ENCODE data around the gene NFIA. TPM values are rescaled to one million over a fixed set of nuclear protein-coding genes. Genes with fewer than 3 reads are reported as not detected.
A peak's percentile ranks its signal among the peaks of the same experiment; 100 is the strongest.

Gene NFIA
- total and polyA plus RNA-seq, 2 of the 13 experiments (the other 11 are each of a cell fraction or from before 2014, with no cell fraction given): 14.7 to 28.5 TPM

GRCh38 chr1:61450454-61450853, 368.1 kb downstream of the NFIA start (continued):
- TF ChIP-seq SKIL (CRISPR knock-in tag; IDR thresholded peaks at IDR 0.05; ENCODE audit: borderline replicate concordance): peak; percentile 64
- TF ChIP-seq GABPA (IDR thresholded peaks at IDR 0.05; ENCODE audit: low read depth, low read length): no peak
- TF ChIP-seq GABPA (CRISPR knock-in tag; IDR thresholded peaks at IDR 0.05; ENCODE audit: low read depth): peak; percentile 60
- 0 out of 2 replicates have a peak, but pooled peaks have one; percentile 5 for TF ChIP-seq CEBPG (CRISPR knock-in tag; IDR thresholded peaks at IDR 0.05)
- peak; percentile 80; the same call in 1 of the 2 replicates for TF ChIP-seq SOX5 (CRISPR knock-in tag; IDR thresholded peaks at IDR 0.05; ENCODE audit: borderline replicate concordance)
- no peak for TF ChIP-seq SOX13 (IDR thresholded peaks at IDR 0.05)
- peak in 1 of 2 experiments; percentile 68; a peak in 2 of 4 replicates for TF ChIP-seq SOX13 (CRISPR knock-in tag; conservative IDR thresholded peaks at IDR 0.05 in 1 of 2, IDR thresholded peaks at IDR 0.05 in 1 of 2)
- no peak for TF ChIP-seq TRIM24 (CRISPR knock-in tag; IDR thresholded peaks at IDR 0.05)
- peak; percentile 98 for TF ChIP-seq RXRB (CRISPR knock-in tag; IDR thresholded peaks at IDR 0.05; ENCODE audit: borderline replicate concordance)
- TF ChIP-seq ZNF784 (CRISPR knock-in tag; IDR thresholded peaks at IDR 0.05; ENCODE audit: borderline replicate concordance): no peak
- TF ChIP-seq ZBTB38 (CRISPR knock-in tag; IDR thresholded peaks at IDR 0.05): 0 out of 2 replicates have a peak, but pooled peaks have one; percentile 20
- peak; percentile 32; the same call in 1 of the 2 replicates for TF ChIP-seq SAP130 (CRISPR knock-in tag; IDR thresholded peaks at IDR 0.05; ENCODE audit: low read depth)
- peak; percentile 26; the same call in 1 of the 2 replicates for TF ChIP-seq FOXO1 (CRISPR knock-in tag; IDR thresholded peaks at IDR 0.05)
- TF ChIP-seq ZNF407 (CRISPR knock-in tag; IDR thresholded peaks at IDR 0.05; ENCODE audit: not compliant biosample characterization): no peak
- TF ChIP-seq FOXA3 (CRISPR knock-in tag; IDR thresholded peaks at IDR 0.05): peak; percentile 56; the same call in 1 of the 2 replicates
- peak; percentile 99 for TF ChIP-seq THRA (CRISPR knock-in tag; IDR thresholded peaks at IDR 0.05; ENCODE audit: borderline replicate concordance)
- no peak for TF ChIP-seq ZBTB21 (CRISPR knock-in tag; IDR thresholded peaks at IDR 0.05)
- no peak for TF ChIP-seq ZNF775 (CRISPR knock-in tag; IDR thresholded peaks at IDR 0.05; ENCODE audit: borderline replicate concordance)
- 0 out of 2 replicates have a peak, but pooled peaks have one; percentile 19 for TF ChIP-seq RCOR2 (CRISPR knock-in tag; IDR thresholded peaks at IDR 0.05)
